HG02884 (cell line): ENCODE results near the gene PITPNC1.
"Not testable (repeated sequence)": the region's sequence is repeated elsewhere in the genome, so short reads cannot be mapped to it uniquely, and the experiment has no call there.

Experiments used
- ATAC-seq: cut with Tn5 transposase; IDR thresholded peaks from one replicate; pipeline ENCODE4 v1.9.1; 2021; ENCODE audit warnings: mild to moderate bottlenecking, moderate library complexity; ENCODE audit not compliant: unreplicated experiment

PITPNC1 gene

DNA sequence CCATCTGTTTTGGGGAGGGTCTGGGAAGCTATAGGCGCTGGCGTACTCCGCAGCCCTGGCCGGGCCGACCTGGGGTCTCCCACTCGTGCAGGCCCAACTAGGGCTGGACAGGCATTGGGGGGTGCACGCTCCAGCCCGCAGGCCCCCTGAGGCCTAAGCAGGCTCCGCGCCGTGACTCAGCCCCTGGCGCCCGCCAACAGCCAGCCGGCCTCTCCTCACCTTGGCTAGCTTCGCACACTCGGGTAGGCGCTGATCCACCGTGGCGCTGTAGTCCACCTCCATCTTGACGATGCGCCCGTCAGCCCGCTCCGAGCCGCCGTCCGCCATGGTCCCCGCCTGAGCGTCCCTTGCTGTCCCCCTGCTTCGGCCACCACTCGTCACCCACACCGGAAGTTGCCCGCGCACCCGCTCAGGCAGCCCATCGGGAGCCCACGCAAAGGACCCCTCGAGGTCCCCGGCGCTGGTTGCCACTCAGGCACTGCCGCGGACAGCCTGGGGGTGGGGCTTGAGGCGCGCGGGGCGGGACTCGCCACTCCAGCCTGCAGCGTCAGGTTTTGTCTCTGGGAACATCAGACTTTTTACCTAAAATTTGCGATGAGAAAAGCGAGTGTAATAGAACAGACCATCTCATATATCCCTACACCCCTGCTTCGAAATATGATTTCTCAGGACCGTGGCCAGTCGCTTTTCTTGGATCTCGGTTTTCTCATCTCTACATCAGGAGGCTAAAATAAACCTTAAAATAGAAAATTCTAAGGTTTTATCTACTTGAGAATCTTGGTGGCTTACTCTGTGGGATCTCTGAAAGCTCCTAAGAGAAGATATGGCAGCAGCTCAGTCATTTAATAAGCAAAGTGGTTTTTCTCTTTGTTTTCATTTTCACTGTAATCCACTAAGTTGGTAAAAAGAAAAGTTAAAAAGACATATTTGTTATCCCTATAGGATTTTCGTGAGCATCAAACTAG lies 10.6 kb upstream of the PITPNC1 start, which contains the start of gene PSMD12:
Gene PSMD12 (minus strand): TSS at position 385 of the 965 bp plus-strand sequence. CDS start 58 bp downstream, at position 327.
- peak; percentile 73 for ATAC-seq

DNA sequence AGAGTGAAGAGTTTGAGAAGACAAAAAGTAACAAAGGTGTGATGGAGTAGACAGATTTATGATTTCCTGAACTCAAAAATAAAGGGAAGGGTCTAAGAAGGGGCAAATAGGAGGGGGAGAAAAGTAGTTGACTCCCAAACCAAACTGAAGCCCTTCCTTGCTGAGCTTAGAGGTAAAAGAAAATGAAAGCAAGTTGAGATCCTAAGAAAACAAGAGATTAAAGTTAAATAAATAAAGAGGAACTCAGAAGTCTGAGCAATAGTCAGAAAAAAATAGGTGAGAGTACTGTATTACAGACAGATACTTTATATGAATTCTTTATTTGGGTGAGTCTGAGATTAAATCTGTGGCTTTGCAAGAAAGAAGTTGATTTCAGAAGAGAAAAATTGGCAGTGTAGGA lies 7.4 kb upstream of the PITPNC1 start:
- no peak for ATAC-seq

DNA sequence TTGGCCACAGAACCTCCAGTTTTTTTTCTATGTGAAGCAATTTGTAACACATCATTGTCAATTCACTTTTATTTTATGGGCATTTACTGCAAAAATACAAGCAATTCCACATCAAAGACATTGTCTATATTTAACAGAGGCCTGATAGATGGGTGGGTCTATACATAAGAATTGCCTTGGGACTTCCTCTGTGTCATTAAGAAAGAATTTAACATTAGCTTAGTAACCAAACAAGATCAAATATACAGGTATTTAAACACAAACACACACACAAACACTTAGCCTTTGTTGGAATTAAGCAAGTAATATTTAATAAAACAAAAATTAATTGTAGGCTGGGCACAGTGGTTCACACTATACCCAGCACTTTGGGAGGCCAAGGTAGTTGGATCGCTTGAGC lies 4.3 kb upstream of the PITPNC1 start:
- no peak for ATAC-seq

DNA sequence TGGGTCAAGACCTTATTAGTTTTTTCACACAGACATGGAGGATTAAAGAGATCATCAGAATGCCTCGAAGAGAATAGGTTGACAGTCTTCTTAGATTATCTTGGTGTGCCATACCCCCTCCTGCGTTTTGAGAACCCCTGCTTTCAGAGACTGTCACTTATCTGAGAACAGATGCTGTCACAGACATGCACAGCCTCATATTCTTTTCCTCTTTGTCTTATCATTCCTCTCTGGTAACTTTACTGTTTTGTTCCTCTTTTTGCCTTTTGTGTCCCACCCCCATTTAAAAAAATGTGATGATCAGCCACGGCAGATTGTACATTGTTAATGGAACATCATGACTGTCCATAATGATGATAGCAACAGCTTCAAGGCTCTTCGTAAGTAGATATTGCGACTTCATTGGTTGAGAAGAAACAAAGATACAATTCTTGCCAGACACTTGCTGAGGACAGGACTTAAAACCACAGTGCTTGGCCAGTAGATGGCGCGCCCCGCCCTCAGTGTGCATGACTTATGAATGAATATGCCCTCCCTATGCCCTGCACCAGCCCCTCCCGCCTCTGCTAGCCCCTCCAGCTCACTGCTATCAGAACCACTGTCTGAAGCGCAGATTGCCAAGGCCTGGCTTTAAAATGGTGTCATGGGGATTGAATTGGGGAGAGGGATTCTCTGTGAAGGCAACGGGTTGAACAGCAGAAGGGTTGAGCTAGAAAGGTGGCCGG lies 2.6 kb upstream of the PITPNC1 start:
- ATAC-seq, result no peak

DNA sequence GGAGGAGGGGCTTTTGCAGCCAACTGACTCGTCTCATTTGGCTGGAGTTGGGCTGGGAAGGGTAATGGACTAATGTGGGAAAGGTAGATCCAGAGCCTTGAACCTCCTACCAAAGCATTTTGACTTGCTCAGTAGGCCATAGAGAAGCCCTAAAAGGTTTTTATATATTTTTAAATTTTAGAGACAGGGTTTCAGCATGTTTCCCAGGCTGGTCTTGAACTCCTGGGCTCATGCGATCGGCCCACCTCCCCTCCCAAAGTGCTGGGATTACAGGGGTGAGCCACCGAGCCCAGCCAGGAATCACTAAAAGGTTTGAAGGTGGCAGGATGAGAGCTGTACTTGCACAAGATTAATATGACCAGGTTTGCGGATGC lies 2.0 kb upstream of the PITPNC1 start:
- no peak for ATAC-seq

DNA sequence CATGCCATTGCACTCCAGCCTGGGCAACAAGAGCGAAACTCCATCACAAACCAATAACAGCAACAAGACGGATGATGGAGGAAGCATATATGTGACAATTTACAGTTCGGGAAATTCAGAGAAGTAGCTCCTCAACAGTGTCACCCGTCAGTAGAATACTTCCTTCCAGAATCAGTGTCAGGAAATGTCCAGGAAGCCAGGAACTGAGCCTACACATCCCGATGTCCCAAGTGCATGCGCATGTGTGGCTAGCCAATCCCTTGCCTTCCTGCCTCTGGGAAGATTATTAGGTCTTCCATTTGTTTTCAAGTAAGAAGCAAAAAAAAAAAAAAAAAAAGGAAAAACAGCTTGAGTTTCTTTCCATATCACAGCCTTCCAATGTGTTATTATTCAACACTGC lies 1.4 kb upstream of the PITPNC1 start:
- no peak for ATAC-seq

DNA sequence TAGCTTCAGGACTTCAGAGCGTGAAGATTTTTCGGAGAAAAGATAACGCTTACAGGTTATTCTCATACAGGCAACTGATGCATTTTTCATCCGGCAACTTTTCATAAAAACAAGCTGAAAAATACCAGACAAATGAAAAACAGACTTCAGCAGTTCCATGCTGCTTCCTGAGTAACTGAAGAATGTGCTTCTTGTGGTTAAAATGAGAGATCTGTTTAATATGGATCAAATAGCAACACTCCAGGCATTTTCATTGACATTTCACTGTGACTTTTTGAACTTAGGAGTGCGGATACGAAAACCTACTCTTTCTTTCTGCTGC lies 705 bp upstream of the PITPNC1 start:
- ATAC-seq, result no peak

DNA sequence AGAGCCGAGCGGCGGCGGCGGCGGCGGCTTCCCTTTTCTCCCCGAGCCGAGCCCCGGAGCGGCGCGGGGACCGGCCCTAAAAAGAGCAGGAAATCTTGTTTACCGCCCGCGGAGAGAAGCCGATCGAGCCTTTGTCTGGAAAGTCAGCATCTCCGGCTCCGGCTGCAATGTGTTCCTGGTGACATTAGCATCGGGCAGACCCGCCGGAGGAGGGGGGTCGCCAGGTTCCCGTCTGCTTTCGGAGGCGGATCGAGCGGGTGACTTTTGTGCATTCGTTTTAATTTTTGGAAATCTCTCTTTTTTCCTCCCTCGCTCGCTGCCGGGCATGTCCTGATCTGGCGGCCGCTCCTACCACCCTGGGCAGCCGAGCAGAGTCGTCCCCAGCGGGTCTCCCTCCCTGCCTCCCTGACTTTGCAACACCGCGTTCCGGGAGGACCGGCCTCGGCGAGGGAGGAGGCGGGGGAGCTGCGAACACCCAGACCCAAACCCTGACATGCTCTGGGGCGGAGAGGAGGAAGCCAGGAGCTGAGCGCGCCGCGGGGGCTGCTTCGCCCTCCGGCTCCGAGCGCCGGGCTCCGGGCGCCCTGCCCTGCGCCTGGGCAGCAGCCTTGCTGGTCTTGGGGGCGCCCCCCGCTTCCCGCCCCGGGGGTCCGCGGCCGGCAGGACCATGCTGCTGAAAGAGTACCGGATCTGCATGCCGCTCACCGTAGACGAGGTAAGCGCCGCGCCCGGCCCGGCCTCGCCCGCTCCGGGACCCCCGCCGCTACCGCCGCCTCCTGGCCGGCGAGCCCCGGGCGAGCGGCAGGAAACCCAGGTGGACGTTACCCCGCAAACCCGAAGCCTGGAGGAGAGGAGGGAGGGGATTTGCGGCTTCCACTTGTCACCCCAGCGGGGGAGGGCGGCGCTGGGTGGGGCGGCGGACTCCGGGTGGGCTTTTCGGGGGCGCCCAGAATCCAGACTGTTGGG lies 690 bp downstream of the PITPNC1 start:
- no peak for ATAC-seq

DNA sequence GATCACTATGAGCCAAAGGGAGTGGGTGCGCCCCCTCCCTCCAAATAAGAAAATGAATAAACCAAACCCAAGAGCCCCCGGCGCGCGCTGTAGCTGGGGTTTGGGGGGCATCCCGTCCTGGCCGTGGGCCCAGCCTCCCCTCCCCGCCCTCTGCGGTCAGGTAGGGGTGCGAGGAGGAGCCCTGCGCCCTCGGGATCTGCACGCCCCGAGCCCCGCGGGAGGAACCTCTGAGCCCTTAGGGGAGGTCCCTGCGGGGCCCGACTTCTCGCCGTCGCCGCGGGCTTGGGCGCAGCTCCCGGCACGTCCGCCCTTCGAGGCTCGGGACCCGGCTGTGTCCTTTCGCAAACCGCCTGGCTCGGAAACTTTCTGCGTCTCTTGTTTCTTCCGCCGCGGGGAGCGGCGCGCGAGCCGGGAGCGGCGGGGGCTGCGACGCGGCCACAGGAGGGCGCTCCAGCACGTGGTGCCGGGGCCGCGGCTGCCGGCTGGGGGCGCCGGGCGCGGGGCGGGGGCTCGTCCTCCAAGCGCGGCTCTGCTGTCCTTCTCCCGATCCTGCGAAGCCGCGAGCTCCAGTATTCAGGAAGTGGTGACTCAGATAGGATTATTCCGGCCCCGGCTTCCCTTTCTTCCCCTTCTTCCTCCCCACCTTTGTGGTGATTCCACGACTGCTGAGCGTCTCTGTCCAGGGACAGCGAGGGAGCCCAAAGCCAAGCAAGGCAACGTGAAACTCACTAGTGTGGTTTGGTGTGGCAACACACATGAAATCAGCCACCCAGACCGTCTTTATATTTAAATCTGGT lies 1.6 kb downstream of the PITPNC1 start:
- no peak for ATAC-seq

DNA sequence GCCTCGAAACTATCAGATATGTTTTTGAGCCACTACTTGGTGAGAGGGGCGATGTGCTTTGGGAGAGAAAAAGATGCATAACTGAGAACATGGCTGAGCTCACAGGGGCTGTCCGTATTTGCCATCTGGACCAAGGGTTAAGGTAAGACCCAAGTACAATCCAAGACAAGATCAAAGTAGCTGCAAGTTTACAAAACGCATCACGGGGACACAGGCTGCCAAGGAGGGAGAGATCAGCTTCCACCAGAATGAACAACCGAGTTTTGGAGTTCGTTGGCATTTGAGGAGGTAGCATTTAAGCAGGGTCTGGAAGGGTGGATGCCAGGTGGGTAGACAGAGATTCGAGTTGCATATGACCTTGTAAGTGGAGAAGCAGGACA lies 2.2 kb downstream of the PITPNC1 start:
- no peak for ATAC-seq

DNA sequence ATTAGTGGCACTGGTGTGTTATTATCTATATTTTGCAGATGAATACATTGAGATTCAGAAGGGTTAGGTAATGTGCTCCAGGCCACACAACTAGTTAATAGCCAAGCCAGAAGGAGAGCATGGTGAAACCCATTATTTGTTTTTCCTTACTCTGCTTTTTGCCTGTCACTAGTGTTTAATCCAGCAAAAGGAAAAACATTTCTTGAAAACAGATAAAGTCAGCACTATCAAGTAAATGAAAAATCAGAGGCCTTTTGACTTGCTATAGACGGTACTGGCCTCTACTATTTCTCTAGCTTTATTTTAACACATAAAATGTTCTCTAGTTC lies 4.8 kb downstream of the PITPNC1 start:
- no peak for ATAC-seq

DNA sequence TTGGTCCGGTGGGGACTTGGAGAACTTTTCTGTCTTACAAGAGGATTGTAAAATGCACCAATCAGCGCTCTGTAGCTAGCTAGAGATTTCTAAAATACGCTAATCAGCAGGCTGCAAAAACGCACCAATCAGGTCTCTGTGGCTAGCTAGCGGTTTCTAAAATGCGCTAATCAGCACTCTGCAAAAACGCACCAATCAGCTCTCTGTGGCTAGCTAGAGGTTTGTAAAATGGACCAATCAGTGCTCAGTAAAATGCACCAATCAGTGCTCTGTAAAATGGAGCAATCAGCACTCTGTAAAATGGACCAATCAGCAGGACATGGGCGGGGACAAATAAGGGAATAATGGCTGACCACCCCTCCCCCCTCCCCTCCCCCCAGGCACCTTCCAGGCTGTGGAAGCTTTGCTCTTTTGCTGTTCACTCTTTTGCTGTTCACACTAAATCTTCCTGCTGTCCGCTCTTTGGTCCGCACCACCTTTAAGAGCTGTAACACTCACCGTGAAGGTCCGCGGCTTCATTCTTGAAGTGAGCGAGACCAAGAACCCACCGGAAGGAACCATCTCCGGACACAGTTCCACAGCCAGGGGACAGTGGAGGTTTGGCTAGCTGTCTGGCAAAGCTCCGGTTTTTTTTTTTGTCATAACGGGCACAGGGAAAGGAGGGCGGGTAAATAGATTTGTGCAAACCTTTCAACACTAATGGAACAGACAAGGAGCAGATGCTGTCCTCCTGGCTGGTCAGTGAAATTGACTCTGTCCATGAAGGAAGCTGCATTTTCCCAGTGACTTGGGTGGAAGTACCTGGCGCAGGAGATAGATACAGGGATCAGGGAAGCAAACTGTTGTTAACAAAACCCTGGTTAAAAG lies 8.3 kb downstream of the PITPNC1 start:
- ATAC-seq, result no peak

DNA sequence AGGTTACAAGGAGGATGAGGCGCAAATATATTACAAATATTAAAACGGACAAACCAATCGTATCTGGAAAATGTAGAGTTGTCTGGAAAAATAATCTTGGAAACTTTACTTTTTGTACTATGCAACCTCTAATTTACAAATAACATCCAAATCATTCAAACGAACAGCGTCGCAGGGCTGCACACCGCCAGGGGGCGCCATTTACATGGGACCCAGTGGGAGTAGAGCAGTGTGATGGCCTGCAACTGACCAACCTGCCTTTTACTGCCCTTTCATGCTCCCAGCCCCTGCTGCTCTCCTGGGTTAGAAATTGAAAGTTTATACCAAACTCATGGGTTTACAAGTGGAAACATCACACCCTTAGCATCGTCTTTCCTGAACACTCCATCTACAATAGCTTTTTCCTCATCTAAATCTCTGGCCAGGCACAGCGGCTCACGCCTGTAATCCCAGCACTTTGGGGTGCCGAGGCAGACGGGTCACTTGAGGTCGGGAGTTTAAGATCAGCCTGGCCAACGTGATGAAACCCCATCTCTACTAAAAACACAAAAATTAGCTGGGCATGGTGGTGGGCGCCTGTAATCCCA lies 10.0 kb downstream of the PITPNC1 start:
- ATAC-seq, result no peak

DNA sequence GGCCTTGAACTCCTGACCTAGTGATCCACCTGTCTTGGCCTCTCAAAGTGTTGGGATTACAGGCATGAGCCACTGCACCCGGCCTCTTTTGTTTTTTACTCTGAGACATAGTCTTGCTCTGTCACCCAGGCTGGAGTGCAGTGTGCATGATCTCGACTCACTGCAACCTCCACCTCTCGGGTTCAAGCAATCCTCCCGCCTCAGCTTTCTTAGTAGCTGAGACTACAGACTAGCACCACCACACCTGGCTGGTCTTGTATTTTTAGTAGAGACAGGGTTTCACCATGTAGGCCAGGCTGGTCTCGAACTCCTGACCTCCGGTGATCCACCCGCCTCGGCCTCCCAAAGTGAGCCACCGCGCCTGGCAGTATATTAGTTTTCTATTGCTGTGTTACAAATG lies 11.5 kb downstream of the PITPNC1 start:
- not testable (repeated sequence) for ATAC-seq

DNA sequence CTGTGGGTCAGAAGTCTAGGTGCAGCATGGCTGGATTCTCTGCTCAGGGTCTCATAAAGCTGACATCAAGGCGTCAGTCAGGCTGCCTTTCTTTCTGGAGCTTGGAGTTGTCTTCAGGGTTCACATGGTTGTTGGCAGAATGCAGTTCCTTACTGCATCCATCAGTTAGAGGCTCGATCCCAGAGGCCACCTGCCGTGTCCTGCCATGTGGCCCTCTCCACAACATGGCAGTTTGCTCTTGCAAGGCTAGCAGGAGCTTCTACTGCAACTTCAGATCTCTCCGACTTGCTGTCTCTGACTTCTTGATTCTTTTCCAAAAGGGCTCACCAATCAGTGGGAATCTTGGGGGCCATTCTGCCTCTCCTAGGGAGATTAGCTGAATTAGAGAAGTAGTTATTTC lies 11.9 kb downstream of the PITPNC1 start:
- no peak for ATAC-seq

DNA sequence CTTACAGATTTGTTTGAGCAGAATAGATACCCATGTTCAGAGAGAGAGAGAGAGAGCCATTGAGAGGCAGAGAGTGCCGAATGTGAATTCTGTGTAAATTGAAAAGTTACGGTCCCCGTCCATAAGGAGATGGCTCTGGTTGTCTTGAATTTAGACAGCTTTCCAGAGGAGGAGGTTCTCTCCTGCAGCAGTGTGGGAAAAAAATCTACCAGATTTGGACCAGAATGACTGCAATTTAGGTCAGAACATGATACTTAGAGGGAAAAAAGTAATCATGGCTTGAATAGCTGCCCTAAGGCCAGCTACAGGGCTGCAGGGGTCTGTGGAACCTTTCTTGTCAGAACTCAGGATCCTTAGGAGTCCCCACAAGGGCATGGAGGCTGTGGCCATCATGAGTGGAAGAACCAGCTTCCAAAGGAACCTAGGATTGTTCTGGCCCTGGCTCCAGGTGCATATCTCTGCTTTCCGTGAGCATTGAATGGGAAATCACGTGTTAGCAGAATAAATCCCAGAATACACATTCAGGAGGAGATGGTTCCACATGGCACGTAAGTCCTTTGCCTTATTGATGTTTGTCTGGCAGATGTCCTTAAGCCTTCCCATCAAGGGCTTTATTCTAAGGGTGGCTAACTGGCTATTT lies 13.0 kb downstream of the PITPNC1 start:
- no peak for ATAC-seq

DNA sequence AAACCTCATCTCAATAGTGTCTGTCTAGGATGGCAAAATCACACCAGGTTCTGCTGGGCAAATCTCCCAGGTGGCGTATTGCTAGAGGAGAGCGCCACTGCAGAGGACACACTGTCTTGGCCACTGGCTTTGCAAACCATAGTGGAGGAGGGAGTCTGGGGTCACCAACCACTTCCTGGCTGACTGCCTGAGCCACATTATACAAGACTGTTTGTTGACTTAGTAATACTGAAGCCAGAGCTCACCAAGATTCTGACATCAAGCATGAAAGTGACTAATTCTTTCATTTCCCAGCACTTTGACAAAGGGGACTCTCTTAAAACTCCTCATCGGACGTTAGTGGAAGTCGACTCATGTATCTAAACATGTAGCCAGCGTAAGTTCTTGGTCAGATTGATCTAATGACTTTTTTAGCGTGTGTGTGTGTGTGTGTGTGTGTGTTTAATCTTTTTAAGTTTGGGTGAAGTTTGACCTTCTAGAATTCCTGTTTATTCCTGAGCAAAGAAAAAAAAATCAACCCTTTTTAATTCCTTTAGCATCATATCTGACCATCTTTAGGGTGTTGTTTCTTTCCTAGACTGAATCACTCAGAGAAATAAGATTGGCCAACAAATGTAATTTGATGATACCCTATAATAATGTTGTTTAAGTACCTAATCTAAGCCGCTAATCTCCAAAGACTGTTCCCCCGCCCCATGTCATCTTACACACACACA lies 13.7 kb downstream of the PITPNC1 start:
- peak; percentile 80 for ATAC-seq

DNA sequence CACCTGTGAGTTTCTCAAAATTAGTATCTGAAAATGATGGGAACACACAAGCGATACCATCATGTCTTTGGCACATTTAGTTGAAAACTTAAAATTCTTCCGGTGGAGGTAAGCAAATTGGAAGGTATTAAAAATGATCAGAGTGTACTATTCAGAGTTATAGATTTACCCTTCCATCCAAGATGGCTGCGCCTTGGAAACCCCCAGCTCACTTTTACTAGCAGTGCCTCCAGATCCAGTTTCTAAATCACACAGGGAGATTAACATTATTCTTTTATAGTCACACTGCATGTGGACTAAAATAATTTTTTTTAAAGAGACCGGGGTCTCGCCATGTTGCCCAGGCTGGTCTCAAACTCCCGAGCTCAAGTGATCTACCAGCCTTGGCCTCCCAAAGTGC lies 15.0 kb downstream of the PITPNC1 start:
- no peak for ATAC-seq
